GM12878 (cell line): ENCODE data around the gene ATP6V1G1. TPM values are rescaled to one million over a fixed set of nuclear protein-coding genes. Genes with fewer than 3 reads are reported as not detected.
A peak's percentile ranks its signal among the peaks of the same experiment; 100 is the strongest.

Source experiments
- IKZF1 ChIP-seq: fragments of 450-650 bp; conservative IDR thresholded peaks from 2 replicates; pipeline ENCODE4 v1.6.1; 2017; ENCODE audit warnings: antibody characterized with exemption, mild to moderate bottlenecking
- KAT2A ChIP-seq: conservative IDR thresholded peaks from 2 replicates; pipeline ENCODE4 v1.6.1; 2011; ENCODE audit warnings: low read depth, low read length; ENCODE audit not compliant: control insufficient read depth
- RB1 ChIP-seq: fragments of 450-650 bp; formaldehyde crosslinking; IDR thresholded peaks from 2 replicates; pipeline ENCODE4 v1.6.1; 2017; ENCODE audit warnings: mild to moderate bottlenecking, borderline replicate concordance
- YY1 ChIP-seq: IDR thresholded peaks from 2 replicates; pipeline ENCODE4 v1.6.1; 2011; ENCODE audit warnings: low read depth, mild to moderate bottlenecking, low read length
- ZBED1 ChIP-seq: IDR thresholded peaks from 2 replicates; pipeline ENCODE4 v1.6.1; 2016; ENCODE audit warnings: borderline replicate concordance
- polyA plus RNA-seq, 11 experiments: library from polyadenylated mRNA; depleted of rRNA in 4 of 11; unstranded in 6 of 11; stranded (reverse) in 5 of 11; fragments of >200 nt; fragmentation: Nextera tagmentation in 4 of 11; fragmentation: Illumina TruSeq in 1 of 11; extraction: Ambion mirVana in 4 of 11; extraction: Trizol in 1 of 11; gene quantifications; 1 replicate in 1 of 11; 2 replicates in 10 of 11; pipeline versions ENCODE4 v1.2.1 to v1.2.3, GENCODE V29; 2011 to 2016; ENCODE audit warnings: inconsistent platforms in 2 of 11, missing spikeins in 2 of 11, low read depth in 1 of 11
- total RNA-seq, 4 experiments: library from RNA; depleted of rRNA in 3 of 4; stranded (reverse); fragments of >200 nt in 3 of 4; fragmentation: Illumina TruSeq in 1 of 4; extraction: Trizol in 1 of 4; gene quantifications; 2 replicates each; pipeline versions ENCODE4 v1.2.1 to v1.2.3, GENCODE V29; 2013 to 2021
- TF ChIP-seq, protein P1 (sequence below): fragments of 450-650 bp; IDR thresholded peaks from 2 replicates; pipeline ENCODE4 v1.6.1; 2017; ENCODE audit warnings: low read depth, mild to moderate bottlenecking, moderate library complexity
- TF ChIP-seq, protein P2 (sequence below): fragments of 450-650 bp; IDR thresholded peaks from 2 replicates; pipeline ENCODE4 v1.6.1; 2017; ENCODE audit warnings: mild to moderate bottlenecking, moderate library complexity
- TF ChIP-seq, protein P3 (sequence below): fragments of 450-650 bp; IDR thresholded peaks from 2 replicates; pipeline ENCODE4 v1.6.1; 2017; ENCODE audit warnings: antibody characterized with exemption, mild to moderate bottlenecking, moderate library complexity

Gene ATP6V1G1
- total and polyA plus RNA-seq, 10 of the 15 experiments (the other 5 are each of a cell fraction or from before 2014, with no cell fraction given), result 34.2 to 204 (median 82.5) TPM

DNA sequence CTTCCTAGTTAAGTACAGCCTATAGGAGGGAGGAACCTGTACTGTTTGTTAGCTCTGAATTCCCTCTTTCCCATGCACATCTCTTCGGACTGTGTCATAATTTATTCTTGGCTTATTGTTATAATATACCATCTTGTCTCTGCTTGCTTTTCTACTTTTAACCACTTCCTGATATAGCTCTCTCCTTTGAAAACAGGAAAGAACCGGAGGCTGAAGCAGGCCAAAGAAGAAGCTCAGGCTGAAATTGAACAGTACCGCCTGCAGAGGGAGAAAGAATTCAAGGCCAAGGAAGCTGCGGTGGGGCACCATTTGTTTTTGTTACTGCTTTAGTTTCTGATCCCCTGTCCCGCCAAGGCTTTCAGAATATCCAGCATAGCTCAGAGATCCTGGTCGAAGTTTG is 4.8 kb downstream of the ATP6V1G1 start (continued):
- TF ChIP-seq, protein P1, sequence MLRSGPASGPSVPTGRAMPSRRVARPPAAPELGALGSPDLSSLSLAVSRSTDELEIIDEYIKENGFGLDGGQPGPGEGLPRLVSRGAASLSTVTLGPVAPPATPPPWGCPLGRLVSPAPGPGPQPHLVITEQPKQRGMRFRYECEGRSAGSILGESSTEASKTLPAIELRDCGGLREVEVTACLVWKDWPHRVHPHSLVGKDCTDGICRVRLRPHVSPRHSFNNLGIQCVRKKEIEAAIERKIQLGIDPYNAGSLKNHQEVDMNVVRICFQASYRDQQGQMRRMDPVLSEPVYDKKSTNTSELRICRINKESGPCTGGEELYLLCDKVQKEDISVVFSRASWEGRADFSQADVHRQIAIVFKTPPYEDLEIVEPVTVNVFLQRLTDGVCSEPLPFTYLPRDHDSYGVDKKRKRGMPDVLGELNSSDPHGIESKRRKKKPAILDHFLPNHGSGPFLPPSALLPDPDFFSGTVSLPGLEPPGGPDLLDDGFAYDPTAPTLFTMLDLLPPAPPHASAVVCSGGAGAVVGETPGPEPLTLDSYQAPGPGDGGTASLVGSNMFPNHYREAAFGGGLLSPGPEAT, result peak; percentile 35; the same call in 1 of the 2 replicates
- TF ChIP-seq RB1 (no peak), YY1 (peak; percentile 58; the same call in 1 of the 2 replicates), IKZF1 (no peak), ZBED1 (no peak), KAT2A (no peak)
- TF ChIP-seq, protein P2, sequence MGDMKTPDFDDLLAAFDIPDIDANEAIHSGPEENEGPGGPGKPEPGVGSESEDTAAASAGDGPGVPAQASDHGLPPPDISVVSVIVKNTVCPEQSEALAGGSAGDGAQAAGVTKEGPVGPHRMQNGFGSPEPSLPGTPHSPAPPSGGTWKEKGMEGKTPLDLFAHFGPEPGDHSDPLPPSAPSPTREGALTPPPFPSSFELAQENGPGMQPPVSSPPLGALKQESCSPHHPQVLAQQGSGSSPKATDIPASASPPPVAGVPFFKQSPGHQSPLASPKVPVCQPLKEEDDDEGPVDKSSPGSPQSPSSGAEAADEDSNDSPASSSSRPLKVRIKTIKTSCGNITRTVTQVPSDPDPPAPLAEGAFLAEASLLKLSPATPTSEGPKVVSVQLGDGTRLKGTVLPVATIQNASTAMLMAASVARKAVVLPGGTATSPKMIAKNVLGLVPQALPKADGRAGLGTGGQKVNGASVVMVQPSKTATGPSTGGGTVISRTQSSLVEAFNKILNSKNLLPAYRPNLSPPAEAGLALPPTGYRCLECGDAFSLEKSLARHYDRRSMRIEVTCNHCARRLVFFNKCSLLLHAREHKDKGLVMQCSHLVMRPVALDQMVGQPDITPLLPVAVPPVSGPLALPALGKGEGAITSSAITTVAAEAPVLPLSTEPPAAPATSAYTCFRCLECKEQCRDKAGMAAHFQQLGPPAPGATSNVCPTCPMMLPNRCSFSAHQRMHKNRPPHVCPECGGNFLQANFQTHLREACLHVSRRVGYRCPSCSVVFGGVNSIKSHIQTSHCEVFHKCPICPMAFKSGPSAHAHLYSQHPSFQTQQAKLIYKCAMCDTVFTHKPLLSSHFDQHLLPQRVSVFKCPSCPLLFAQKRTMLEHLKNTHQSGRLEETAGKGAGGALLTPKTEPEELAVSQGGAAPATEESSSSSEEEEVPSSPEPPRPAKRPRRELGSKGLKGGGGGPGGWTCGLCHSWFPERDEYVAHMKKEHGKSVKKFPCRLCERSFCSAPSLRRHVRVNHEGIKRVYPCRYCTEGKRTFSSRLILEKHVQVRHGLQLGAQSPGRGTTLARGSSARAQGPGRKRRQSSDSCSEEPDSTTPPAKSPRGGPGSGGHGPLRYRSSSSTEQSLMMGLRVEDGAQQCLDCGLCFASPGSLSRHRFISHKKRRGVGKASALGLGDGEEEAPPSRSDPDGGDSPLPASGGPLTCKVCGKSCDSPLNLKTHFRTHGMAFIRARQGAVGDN, result 0 out of 2 replicates have a peak, but pooled peaks have one; percentile 23
- TF ChIP-seq, protein P3, sequence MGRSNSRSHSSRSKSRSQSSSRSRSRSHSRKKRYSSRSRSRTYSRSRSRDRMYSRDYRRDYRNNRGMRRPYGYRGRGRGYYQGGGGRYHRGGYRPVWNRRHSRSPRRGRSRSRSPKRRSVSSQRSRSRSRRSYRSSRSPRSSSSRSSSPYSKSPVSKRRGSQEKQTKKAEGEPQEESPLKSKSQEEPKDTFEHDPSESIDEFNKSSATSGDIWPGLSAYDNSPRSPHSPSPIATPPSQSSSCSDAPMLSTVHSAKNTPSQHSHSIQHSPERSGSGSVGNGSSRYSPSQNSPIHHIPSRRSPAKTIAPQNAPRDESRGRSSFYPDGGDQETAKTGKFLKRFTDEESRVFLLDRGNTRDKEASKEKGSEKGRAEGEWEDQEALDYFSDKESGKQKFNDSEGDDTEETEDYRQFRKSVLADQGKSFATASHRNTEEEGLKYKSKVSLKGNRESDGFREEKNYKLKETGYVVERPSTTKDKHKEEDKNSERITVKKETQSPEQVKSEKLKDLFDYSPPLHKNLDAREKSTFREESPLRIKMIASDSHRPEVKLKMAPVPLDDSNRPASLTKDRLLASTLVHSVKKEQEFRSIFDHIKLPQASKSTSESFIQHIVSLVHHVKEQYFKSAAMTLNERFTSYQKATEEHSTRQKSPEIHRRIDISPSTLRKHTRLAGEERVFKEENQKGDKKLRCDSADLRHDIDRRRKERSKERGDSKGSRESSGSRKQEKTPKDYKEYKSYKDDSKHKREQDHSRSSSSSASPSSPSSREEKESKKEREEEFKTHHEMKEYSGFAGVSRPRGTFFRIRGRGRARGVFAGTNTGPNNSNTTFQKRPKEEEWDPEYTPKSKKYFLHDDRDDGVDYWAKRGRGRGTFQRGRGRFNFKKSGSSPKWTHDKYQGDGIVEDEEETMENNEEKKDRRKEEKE, result no peak
